Kidney epithelial cell (primary cell): Measurements from ENCODE around the gene TRPM8. TPM values are rescaled to one million over a fixed set of nuclear protein-coding genes. Genes with fewer than 3 reads are reported as not detected.

Experiments used
- DNase-seq: peaks from one replicate; pipeline ENCODE4 v3.0.0-alpha.2; 2010; ENCODE audit warnings: low read depth
- H3K27me3 ChIP-seq: 2 replicates; pipeline ENCODE4 v1.6.0; 2011; ENCODE audit warnings: low read length; ENCODE audit not compliant: control insufficient read depth, insufficient read depth
- H3K36me3 ChIP-seq: 2 replicates; pipeline ENCODE4 v1.5.1; 2011; ENCODE audit warnings: low read length; ENCODE audit not compliant: control insufficient read depth, insufficient read depth
- H3K4me3 ChIP-seq: 2 replicates; pipeline ENCODE4 v1.5.1; 2011; ENCODE audit warnings: low read depth, mild to moderate bottlenecking, control low read depth, low read length
- total RNA-seq: library from RNA; depleted of rRNA; stranded (reverse); fragments of >200 nt; gene quantifications from 2 replicates; pipeline ENCODE4 v1.2.3, GENCODE V29; 2015
- TF ChIP-seq, protein P1 (sequence below): IDR thresholded peaks from 2 replicates; pipeline ENCODE4 v1.5.1; 2011; ENCODE audit warnings: mild to moderate bottlenecking, moderate library complexity, low read length, control low read depth, inconsistent platforms; ENCODE audit not compliant: insufficient read depth, poor library complexity, severe bottlenecking

Gene TRPM8
- total RNA-seq, 1 donor from 2014 or later: 0.96 TPM

GRCh38 chr2:233989221-233989858 lies 72.2 kb downstream of the TRPM8 start:
- no peak for DNase-seq
- Histone ChIP-seq H3K27me3 (no peaks in the 10 kb centered on the region), H3K4me3 (no peak overlapping the region), H3K36me3 (no peaks in the 10 kb centered on the region)
- TF ChIP-seq, protein P1, sequence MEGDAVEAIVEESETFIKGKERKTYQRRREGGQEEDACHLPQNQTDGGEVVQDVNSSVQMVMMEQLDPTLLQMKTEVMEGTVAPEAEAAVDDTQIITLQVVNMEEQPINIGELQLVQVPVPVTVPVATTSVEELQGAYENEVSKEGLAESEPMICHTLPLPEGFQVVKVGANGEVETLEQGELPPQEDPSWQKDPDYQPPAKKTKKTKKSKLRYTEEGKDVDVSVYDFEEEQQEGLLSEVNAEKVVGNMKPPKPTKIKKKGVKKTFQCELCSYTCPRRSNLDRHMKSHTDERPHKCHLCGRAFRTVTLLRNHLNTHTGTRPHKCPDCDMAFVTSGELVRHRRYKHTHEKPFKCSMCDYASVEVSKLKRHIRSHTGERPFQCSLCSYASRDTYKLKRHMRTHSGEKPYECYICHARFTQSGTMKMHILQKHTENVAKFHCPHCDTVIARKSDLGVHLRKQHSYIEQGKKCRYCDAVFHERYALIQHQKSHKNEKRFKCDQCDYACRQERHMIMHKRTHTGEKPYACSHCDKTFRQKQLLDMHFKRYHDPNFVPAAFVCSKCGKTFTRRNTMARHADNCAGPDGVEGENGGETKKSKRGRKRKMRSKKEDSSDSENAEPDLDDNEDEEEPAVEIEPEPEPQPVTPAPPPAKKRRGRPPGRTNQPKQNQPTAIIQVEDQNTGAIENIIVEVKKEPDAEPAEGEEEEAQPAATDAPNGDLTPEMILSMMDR: no peak

GRCh38 chr2:233990261-233990798 lies 73.2 kb downstream of the TRPM8 start:
- TF ChIP-seq, protein P1: no peak
- no peaks in the 10 kb centered on the region for H3K27me3 ChIP-seq
- no peaks in the 10 kb centered on the region for H3K36me3 ChIP-seq
- no peak for DNase-seq
- no peak overlapping the region for H3K4me3 ChIP-seq

DNA sequence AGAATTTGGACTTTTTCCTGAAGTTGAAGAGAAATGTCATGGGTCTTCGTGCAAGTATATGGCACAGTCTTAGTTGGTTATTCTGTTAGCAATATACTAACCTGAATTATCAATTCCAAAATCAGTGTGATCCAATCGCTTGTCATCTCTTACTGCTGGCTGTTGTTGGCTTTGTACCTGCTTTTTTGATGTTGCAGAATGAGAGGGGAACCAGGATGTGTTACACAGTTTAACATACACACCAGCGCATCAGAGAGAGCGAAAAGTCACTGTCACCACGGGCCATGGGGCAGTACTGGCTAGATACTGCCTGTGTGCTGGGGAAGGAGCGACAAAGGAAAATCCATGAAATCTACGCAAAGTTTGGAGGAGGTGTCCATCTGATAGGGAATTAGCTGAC lies 74.0 kb downstream of the TRPM8 start:
- no peaks in the 10 kb centered on the region for H3K27me3 ChIP-seq
- TF ChIP-seq, protein P1: no peak
- H3K4me3 ChIP-seq: no peak overlapping the region
- no peaks in the 10 kb centered on the region for H3K36me3 ChIP-seq
- DNase-seq: no peak

- no peaks in the 10 kb centered on the region for H3K27me3 ChIP-seq
- H3K4me3 ChIP-seq: no peak overlapping the region
- H3K36me3 ChIP-seq: no peaks in the 10 kb centered on the region
- no peak for DNase-seq
- TF ChIP-seq, protein P1: no peak
Observed at GRCh38 chr2:233992513-233993217, 75.5 kb downstream of the TRPM8 start.

DNA sequence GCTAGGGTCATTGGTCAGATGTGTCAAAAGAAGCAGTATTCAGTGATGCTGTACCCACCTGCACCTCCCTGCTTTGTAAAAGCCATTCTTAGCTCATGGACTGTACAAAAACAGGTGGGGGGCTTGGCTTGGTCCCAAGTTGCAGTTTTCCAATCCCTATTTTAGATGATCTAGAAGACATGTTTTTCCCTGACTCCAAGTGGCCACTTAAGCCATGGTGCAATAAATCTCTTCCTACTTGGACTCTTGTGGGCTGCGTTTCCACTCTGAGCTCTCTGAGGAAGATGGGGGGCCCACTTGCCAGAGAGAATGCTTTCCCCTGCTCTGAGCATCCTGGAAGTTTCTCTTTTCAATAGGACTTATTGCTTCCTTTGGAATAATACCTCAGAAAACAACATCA lies 76.3 kb downstream of the TRPM8 start:
- H3K27me3 ChIP-seq: no peaks in the 10 kb centered on the region
- no peak for DNase-seq
- TF ChIP-seq, protein P1: no peak
- H3K4me3 ChIP-seq: no peak overlapping the region
- no peaks in the 10 kb centered on the region for H3K36me3 ChIP-seq

DNA sequence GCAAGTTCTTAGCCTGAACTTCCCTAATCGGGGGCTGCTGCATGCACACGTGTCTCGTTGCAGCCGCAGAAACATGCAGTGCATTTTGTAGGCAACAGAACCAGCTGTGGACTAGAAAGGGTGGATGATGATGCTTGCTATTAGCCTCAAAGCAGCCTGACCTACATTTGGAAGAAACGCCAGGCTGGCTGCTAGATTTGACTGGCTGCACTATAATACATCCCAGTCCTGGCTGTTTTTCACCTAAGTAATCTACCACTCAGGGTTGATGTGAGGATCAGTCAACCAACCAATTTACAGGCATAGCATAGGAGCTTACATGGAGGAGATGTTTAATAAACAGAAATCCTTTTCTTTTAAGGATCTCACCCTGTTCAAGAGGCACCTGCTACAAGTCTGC lies 77.0 kb downstream of the TRPM8 start:
- Histone ChIP-seq H3K4me3 (no peak overlapping the region), H3K36me3 (no peaks in the 10 kb centered on the region), H3K27me3 (no peaks in the 10 kb centered on the region)
- TF ChIP-seq, protein P1: no peak
- no peak for DNase-seq
